Measurements from ENCODE around the gene MOB1A.
A peak's percentile ranks its signal among the peaks of the same experiment; 100 is the strongest.
"Not testable (repeated sequence)": the region's sequence is repeated elsewhere in the genome, so short reads cannot be mapped to it uniquely, and the experiment has no call there.

The MOB1A gene

GRCh38 chr2:74188018-74188601, 9.4 kb upstream of the MOB1A start:
- TF ChIP-seq, protein P1, sequence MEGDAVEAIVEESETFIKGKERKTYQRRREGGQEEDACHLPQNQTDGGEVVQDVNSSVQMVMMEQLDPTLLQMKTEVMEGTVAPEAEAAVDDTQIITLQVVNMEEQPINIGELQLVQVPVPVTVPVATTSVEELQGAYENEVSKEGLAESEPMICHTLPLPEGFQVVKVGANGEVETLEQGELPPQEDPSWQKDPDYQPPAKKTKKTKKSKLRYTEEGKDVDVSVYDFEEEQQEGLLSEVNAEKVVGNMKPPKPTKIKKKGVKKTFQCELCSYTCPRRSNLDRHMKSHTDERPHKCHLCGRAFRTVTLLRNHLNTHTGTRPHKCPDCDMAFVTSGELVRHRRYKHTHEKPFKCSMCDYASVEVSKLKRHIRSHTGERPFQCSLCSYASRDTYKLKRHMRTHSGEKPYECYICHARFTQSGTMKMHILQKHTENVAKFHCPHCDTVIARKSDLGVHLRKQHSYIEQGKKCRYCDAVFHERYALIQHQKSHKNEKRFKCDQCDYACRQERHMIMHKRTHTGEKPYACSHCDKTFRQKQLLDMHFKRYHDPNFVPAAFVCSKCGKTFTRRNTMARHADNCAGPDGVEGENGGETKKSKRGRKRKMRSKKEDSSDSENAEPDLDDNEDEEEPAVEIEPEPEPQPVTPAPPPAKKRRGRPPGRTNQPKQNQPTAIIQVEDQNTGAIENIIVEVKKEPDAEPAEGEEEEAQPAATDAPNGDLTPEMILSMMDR (IDR thresholded peaks at IDR 0.05; ENCODE audit: low read depth, low read length), result no peak
- no peak for DNase-seq (ENCODE audit: extremely low read depth, low read depth)

GRCh38 chr2:74186706-74187105, 8.0 kb upstream of the MOB1A start:
- DNase-seq (ENCODE audit: extremely low read depth, low read depth), result not testable (repeated sequence)

DNA sequence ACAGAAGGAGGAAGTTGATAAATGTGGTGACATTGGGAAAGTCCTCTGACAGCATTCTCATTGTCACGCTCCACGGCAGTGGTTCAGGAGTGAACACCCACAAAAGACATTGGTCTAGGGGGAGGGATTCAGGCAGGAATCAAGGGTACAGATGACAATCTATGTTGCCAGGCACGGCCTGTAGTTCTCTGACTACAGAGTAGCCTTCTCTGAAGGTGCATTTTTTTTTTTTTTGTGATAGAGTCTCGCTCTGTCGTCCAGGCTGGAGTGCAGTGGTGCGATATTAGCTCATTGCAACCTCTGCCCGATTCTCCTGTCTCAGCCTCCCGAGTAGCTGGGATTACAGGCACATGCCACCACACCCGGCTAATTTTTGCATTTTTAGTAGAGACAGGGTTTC, 7.4 kb upstream of the MOB1A start:
- TF ChIP-seq, protein P1 (IDR thresholded peaks at IDR 0.05; ENCODE audit: low read depth, low read length), result no peak
- no peak for DNase-seq (ENCODE audit: extremely low read depth, low read depth)

GRCh38 chr2:74183878-74184277, 5.2 kb upstream of the MOB1A start:
- TF ChIP-seq, protein P1 (IDR thresholded peaks at IDR 0.05; ENCODE audit: low read depth, low read length), result no peak
- DNase-seq (ENCODE audit: extremely low read depth, low read depth), result no peak

- DNase-seq (ENCODE audit: extremely low read depth, low read depth), result no peak
- TF ChIP-seq, protein P1 (IDR thresholded peaks at IDR 0.05; ENCODE audit: low read depth, low read length), result no peak
Observed at GRCh38 chr2:74181739-74182138, 3.1 kb upstream of the MOB1A start.

DNA sequence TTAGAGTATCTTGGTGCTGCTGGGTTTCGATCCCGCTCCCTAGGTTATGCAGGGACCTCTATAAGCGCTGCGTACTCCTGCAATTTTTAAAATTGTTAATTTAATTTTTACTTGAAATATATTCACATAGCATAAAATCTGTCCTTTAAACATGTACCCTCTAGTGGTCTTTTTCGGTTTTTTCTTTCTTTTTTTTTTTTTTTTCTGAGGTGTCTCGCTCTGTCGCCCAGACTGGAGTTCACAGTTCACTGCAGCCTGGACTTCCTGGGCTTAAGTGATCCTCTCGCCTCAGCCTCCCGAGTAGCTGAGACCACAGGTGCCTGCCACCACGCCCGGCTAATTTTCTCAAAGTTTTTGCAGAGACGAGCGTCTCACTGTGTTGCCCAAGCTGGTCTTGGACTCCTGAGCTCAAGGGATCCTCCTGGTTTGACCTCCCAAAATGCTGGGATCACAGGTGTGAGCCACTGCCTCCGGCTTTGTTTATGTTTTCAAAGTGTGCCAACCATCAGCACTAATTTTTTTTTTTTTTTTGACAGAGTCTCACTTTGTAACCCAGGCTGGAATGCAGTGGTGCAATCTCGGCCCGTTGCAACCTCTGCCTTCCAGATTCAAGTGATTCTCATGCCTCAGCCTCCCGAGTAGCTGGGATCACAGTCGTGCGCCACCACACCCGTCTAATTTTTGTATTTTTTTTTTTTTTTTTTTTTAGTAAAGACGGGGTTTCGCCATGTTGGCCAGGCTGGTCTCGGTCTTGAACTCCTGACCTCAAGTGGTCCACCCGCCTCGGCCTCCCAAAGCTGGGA, 585 bp upstream of the MOB1A start:
- TF ChIP-seq, protein P1 (IDR thresholded peaks at IDR 0.05; ENCODE audit: low read depth, low read length), result peak; percentile 21
- DNase-seq (ENCODE audit: extremely low read depth, low read depth), result no peak

DNA sequence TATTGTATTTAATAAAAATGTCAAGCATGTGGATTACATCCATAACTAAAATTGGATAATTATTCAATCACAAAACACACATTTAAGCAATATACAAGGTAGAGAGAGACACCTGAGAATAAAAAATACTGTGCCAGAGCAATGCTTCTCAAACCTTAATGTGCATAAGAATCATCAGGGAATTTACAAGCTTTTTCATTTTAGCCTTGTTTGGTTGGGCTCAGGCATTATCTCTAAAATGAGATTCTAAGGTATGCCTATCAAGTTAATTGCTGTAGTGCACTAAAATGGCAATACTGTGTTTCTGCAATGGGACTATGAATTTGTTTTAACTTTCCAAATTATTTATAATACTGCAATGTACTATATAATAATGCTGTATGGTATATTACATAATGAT, 983 bp downstream of the MOB1A start:
- TF ChIP-seq, protein P1 (IDR thresholded peaks at IDR 0.05; ENCODE audit: low read depth, low read length), result no peak
- no peak for DNase-seq (ENCODE audit: extremely low read depth, low read depth)
